Measurements from ENCODE around the gene SLC5A9.
A peak's percentile ranks its signal among the peaks of the same experiment; 100 is the strongest.

Gene SLC5A9

DNA sequence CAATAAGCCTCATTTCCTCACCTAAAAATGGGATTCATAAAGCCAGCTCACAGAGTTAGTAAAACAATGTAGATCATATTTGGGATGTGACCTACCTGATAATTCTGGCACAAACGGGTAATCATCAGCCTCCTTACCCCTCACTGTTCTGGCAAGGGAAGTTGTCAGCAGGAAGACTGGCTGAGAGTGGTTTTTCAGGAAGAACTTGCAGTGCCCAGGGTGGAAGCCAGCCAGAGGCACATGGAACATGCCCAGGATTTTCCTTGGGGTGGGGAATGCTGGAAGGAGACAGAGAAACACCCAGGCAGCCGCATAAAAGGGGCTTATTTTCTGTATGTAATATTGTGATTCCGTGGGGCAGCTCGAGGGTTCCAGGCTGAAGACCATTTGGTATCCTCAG lies 7.7 kb upstream of the SLC5A9 start:
- DNase-seq, result no peak

DNA sequence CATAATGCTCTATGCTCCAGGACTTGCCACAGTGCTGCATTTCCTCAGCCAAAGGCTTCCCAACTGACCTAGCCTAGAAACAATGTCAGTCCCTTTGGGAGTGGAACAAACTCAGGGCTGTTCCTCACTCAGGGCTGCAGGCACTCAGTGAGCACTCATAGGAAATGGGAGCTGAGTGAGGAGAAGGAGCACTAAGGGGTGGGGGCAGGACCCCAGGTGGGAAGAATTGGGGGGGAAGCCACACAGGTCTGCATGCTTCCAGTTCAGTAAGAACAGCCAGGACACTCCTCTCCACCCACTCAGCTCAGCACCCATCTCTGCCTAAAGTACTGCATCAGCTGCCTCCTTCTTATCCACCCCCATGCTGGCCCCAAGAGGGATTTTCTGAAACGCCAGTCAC lies 7.3 kb upstream of the SLC5A9 start:
- DNase-seq, result no peak

DNA sequence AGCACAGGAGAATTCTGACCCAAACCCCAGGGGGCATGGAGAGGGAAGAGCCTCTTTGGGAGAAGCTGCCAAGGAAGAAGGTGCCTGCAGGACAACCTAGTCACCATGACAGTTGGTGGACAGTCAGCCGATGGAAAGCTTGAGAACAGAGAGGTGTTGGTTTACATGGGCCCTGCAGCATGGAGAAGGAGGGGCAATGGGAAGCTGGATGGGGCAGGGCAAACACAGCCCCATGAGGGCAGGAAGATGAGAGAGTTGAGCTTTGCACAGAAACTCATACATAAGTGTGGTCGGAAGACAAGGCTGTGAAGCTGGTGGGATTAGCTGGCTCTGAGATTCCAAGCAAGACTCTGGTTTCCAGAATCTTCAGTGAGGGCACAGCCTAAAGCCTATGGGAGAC lies 6.6 kb upstream of the SLC5A9 start:
- no peak for DNase-seq

DNA sequence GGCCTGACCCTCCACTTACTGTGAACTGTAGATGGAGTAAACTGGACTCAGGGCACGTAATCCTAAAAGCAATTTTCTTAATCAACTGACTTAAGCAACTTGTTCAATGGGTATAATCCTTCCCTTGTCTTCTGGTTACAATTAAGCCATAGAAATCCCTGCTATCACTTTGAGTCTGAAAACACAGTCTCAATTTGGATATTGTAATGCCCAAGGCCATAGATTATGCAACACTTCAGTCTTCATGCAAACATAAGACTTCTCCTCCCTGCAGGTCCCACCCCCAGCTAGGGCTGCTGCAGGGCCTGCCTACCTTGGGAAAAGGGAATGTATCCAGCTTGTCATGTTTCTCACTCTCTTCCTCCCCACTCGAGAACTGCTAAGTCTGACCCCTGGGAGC lies 6.2 kb upstream of the SLC5A9 start:
- DNase-seq, result no peak

DNA sequence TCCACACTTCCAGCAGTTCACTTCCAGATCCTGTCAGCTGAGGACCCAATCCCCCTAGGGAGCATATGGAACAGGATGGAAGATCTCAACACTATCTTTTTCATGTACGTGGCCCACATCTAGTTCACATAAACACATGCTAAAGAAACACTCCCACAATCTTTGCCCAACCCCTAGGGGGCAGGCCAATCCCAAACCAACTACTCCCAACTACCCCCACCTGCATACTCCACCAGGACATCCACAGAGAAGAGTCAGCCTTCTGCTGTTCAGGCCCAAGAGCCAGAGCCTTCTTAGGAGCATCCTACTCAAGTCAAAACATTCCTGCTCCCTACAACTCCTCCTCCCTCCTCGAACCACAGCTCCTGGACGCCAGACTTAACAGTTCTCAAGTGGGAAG lies 5.6 kb upstream of the SLC5A9 start:
- DNase-seq, result no peak

DNA sequence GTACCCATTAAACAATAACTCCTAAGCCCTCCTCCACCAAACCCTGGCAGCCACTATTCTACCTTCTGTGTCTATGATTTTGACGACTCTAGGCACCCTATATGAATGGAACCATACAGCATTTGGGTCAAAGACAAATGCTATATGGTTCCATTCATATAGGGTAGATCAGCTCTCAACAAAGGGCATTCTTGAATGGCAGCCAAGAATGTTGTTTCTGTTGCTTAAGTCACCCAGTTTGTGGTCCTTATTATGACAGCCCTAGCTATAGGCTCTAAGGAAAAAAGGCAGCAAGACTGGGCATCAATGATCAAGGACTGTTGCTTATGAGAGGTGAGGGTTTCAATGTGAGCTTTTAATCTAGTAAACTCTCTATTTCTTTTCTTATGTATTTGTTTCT lies 4.7 kb upstream of the SLC5A9 start:
- DNase-seq, result no peak

DNA sequence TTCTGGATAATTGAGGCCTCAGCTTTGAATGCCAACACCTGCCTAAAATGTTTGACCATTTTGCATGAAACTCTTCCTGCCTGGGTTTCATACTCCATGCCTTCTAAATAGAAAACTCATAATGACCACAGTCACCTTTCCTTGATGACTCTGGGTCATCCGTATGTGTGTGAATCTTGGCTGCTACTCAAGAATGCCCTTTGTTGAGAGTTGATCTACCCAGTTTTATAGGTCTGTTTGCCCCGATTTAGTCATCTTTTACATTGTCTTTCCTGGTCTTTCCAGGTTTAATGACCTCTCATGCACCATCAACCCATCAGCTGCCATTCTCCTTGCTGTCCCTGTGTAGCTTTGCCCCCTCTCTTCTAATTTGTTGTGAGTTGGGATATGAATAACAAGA lies 2.7 kb upstream of the SLC5A9 start:
- no peak for DNase-seq

DNA sequence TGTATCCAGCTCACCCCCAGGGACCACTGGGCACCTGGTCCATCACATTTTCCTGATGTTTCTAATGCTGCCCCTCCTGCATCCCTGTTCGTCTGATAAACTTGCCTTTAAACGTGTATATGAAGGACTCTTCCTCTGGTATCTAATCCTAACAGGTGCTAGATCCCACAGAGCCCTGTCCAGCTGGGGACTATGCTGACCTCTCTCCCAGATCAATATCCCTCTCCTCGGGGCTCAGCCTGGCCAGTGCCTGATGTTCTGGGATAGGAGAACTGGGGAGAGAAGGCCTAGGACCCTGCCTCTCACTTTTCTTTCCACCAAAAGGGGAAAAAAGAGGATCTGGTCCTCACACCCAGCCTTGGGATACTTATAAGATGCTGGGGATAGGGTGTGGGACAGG lies 1.4 kb upstream of the SLC5A9 start:
- DNase-seq, result no peak

DNA sequence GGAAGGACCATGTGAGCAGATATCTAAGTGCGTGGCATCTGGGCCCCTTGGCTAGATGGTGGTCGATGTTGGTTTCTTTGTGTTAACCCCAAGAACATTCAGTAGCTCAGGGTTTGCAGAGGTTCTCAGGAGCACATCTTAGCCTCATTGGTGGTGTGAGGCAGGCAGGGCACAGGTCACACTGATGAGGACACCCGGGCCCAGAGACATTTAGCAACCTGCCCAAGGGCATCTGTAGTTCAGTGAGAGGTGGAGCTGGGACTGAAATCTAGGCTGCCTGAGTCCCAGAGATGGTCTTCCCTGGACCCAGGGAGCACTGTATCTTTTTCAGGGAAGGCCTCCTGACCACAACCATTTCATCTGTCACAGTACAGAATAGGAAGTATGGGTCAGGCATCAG lies 859 bp upstream of the SLC5A9 start:
- no peak for DNase-seq

DNA sequence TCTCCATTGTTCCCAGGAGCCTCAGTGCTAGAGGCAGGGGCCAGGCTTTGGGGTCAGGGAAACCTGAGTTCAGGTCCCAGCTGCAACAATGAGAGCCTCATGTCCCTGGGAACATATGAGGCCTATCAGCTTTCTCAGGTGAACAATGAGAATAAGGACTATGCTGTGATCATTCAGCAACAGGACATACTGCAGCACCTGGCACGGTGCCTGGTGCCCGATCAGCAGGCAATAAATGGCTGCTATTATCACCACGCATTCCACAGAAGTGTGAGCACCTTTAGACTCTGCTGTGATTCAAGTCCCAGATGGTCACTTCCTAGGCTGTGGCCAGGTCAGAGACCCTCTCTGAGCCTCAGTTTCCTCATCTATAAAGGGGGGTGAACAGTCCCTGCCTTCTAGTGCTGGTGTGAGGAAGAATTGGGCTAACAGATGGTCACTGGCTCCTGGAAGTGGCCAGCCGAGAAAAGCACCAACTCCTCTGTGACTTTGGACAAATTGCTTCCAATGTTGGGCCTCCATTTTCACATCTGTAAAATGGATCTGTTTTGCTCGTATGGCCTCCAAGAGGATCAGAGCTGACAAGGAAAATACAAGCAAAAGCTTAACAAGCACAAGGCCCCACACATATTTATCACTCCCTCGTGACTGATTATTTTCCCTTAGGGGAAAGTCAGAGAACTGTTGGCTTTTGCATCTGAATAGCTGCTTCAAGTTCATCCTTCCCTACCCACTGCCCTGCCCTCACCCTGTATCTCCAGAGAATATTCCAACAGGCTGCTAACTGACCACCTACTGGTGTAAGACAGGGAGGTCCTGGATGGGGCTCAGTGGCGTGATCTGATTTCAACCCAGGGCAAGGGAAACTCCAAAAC lies 1.1 kb downstream of the SLC5A9 start:
- no peak for DNase-seq

DNA sequence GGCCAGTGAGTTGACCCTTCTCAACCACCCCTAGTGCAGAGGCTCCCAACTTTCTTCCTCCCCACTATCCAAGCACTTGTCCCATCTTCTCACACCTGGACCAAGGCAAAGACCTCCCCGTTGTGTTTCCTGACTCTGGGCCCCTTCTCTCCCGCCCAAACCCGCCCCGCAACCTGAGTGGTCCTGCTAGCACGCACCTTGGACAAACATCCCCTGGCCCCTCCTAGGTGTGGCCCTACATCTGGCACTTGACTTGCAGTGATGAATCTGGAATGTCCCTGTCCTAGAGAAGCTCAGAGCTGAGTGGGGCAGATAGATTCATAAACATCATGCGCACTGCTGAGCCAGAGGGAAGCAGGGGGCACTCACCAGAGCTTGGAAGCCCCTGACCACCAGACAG lies 2.3 kb downstream of the SLC5A9 start:
- no peak for DNase-seq

DNA sequence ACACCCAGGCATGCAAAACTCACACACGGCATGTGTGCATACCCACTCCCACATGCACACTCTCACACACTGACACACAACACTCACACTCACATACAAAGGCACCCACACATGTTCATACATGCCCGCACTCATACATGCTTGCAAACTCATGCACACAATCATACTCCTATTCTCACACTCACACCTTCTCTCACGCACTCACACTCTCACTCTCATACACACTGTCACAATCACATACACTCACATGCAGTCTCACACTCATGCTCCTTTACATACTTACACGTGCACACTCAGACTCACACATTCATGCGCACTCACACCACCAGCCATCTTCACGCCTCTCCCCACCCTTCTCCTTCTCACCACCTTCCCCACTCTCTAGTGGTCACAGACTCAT lies 3.1 kb downstream of the SLC5A9 start:
- no peak for DNase-seq

DNA sequence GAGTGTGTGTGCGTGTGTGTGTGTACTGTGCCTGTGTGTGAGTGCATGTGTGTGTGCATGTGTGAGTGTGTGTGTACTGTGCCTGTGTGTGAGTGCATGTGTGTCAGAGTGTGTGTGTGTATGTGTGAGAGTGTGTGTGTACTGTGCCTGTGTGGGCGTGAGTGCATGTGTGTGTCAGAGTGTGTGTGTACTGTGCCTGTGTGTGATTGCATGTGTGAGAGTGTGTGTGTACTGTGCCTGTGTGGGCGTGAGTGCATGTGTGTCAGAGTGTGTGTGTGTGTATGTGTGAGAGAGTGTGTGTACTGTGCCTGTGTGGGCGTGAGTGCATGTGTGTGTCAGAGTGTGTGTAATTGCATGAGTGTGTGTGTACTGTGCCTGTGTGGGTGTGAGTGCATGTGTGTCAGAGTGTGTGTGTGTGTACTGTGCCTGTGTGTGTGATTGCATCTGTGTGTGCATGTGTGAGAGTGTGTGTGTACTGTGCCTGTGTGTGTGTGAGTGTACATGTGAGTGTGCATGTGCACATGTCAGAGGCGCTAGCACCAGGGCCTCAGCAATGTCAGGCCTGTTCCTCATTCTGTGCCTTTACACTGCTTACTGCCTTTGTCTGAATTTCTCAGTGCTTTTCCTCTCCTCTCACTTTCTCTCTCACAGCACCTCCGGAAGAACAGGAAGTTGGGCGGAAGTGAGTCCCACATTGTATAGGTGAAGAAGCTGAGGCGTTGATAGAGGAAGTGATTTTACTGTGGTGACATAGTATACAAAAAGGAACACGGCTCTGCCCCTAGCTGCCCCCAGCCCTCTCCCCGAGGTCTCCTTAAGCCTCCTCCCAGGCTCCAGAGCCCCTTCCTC lies 4.9 kb downstream of the SLC5A9 start:
- peak; percentile 59 for DNase-seq

DNA sequence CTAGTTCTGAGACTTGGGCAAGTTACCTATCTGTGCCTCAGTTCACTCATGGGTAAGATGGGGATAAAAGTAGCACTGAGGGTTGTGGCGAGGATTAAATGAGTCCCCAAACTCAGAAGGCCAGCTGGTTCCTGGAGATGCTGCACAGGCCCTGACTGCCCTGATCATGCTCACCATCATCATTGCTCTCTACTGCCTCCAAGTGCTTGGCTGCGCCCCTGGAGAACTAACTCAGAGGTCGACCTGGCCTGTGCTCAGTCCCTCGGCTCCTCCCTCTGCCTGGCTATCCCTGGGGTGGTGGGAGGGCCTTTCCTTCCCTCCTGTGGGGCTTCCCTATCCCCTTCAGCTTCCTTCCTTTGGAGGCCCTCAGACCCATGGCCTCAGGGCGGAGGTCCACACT lies 5.6 kb downstream of the SLC5A9 start:
- no peak for DNase-seq

DNA sequence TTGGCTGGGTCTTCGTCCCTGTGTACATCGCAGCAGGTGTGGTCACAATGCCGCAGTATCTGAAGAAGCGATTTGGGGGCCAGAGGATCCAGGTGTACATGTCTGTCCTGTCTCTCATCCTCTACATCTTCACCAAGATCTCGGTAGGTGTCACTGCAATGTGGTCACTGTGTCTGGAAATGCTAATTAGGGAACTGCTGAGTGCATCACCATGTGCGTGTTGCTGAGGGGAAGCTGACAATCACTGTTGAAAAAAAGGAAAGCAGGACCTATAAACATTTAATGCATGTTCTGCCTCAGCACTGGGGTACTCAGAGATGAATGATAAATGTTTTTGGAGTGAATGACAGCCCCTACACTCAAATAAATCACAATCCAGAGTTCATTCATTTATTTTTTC lies 6.8 kb downstream of the SLC5A9 start:
- DNase-seq, result no peak

DNA sequence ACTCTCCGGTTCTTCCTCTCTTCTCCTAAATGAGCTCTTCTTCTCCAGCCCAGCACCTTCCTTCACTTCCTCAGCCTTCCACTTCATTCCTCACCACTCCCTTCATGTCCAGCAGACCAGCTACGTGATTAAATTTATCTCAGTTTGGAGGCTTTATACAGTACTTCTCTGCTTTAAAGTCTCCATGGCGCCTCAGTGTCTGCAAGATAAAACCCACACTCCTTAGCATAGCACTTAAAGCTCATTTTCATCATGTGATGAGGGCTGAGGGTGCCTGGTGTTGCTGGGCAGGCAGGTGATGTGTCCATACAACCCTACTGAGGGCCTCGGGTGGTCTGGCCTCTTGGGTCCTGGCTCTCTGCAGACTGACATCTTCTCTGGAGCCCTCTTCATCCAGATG lies 7.7 kb downstream of the SLC5A9 start:
- no peak for DNase-seq

DNA sequence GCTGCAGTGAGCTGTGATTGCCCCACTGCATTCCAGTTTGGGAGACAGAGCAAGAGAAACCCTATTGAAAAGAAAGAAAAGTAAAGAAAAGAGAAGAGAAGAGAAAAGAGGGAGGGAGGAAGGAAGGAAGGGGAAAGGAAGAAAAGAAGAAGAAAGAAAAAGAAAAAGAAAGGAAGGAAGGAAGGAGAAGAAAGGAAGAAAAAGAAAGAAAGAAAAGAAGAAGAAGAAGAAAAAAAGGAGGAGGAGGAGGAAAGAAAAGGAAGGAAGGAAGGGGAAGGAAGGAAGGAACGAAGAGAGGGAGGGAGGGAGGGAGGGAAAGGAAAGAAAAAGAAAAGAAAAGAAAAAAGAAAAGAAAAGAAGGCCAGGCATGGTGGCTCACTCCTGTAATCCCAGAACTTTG lies 10.2 kb downstream of the SLC5A9 start:
- DNase-seq, result no peak

DNA sequence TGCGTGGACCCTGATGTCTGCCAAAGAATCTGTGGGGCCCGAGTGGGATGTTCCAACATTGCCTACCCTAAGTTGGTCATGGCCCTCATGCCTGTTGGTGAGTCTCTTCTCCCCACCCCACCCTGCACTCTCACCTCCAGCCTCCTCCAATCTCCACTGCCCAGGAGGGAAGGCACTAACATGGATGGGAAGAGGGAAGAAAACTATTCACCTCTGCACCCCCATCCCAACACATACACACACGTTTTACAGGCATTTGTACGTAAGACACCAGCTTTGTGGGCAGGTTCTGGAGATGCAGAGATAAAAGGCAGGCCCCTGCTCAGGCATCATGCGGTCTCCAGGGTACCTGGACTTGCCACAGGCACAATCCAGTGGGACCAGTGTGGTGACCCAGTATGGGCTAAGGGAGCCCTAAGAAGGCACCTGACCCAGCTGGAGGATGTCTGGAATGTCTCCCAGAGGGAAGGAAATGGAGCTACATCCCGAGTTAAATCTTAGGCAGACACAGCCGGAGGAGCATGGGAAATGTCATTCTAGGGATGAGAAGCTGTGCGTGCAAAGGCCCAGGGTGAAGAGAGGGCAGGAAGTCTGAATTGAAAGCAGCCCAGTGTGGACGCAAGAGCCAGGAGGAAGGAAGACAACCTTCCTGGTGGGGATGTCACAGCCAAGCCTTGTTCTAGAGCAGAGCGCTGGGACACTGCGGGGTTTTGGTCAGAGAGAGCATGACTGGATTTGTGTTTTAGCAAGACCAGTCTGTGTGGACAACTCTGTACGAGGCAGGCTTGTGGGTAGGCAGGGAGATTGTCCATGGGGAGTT lies 11.4 kb downstream of the SLC5A9 start:
- no peak for DNase-seq

DNA sequence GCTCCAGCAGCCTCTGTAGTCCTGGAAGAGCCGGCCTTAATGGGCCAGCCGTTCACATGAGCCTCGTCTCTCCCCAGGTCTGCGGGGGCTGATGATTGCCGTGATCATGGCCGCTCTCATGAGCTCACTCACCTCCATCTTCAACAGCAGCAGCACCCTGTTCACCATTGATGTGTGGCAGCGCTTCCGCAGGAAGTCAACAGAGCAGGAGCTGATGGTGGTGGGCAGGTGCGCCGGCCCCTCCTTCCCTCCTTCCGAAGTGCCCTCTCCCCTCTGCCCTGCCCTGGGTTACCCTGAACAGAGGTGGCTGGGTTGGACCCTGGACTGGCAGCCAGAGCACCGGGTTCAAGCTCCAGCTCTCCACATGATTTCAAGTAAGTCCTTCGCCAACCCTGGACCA lies 13.1 kb downstream of the SLC5A9 start:
- no peak for DNase-seq

DNA sequence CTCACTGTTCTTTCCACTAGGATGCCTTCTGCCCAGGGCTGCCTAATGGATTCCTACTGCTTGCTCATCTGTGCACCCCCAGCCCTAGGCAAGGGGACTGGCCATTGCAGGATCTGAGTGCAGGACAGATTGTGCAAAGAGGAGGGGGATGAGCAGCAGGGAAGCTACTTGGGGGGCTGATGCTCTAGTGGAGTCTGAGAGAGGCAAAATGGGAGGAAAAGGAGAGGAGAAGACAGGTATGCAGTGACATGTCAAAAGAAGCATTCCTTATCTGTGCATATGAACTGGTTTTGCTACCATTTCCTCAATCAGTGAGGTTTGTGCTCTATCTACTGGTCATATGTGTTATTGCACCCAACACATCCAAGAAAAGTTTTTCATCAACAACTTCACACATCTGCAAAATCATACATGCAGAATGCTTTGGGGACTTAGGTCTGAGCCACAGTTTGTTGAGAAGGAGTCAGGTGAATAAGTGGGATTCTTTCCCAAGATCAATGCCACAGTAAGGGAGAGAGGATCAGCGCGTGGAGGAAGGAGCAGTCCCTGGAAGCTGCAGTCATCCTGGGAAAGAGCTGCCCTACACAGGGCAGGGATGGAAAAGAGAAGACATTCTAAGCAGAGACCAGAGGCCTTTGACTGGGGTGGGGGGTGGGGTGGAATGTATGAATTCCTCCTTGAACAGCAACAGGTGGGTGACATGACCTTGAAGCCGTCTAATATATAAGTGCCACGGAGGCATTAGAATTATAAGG lies 14.4 kb downstream of the SLC5A9 start:
- peak; percentile 10 for DNase-seq

DNA sequence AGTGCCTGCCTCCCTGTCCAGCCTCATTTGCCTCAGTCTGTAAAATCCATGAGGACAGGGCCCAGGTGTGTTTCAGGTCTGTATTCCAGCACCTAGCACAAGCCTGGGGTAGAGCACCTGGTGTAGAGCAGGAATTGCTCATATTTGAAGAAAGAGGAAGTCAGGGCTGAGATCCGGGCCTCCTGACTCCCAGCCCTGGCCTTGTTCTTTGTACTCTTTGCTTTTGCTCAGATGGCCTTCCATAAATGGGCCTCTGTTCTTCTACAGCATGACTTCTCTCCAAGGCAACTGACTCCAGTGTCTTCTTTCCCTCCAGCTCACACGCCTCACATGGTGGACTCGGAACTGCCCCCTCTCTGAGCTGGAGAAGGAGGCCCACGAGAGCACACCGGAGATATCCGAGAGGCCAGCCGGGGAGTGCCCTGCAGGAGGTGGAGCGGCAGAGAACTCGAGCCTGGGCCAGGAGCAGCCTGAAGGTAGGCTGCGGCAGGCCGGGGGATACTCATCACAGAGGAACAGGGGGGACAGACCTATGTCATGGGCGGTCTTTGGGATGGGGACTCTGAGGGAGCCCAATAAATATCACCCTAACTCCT lies 19.7 kb downstream of the SLC5A9 start:
- no peak for DNase-seq

DNA sequence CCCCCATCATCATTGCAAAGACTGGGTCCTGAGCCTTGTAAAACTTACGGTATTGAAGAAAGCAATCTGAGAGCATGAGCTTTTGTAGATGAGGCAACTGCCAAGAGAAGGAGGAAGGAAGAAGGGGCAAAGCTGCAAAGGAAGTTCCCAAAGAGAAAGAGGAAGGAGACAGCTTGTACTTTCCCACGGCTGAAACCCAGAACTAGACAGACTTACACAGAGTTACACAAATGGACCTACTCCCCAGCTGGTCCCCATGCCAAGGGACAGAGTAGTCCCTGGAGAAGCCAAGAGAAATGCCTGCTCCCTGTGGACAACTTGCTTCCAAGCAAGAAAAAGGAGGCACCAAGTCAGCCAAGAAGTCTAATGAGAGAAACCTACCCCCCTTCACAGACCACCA lies 22.6 kb downstream of the SLC5A9 start:
- peak; percentile 53 for DNase-seq
